ENCODE measurements around the gene PORCN.
A peak's percentile ranks its signal among the peaks of the same experiment; 100 is the strongest.
"Not testable (repeated sequence)": the region's sequence is repeated elsewhere in the genome, so short reads cannot be mapped to it uniquely, and the experiment has no call there.

The PORCN gene

GRCh38 chrX:48548871-48549270, 40.1 kb downstream of the PORCN start:
- no peak for DNase-seq

GRCh38 chrX:48555731-48556325, 47.0 kb downstream of the PORCN start:
- DNase-seq = not testable (repeated sequence)

GRCh38 chrX:48558271-48558670, 49.5 kb downstream of the PORCN start:
- DNase-seq = peak; percentile 53

GRCh38 chrX:48559636-48560035, 50.8 kb downstream of the PORCN start:
- DNase-seq = no peak

GRCh38 chrX:48560056-48560455, 51.3 kb downstream of the PORCN start:
- DNase-seq = no peak

- no peak for DNase-seq
Measured at GRCh38 chrX:48560681-48561080, 51.9 kb downstream of the PORCN start.

- DNase-seq = peak; percentile 46
Measured at GRCh38 chrX:48569958-48570357, 61.2 kb downstream of the PORCN start.
